CD4-positive, alpha-beta T cell treated with Interleukin-17A for 4 hours (primary cell): Measurements from ENCODE around the gene PLEKHA7.

Experiments
- DNase-seq: peaks from one replicate; pipeline ENCODE4 v3.0.0-alpha.2; 2020; ENCODE audit warnings: mixed read lengths

PLEKHA7 gene

GRCh38 chr11:16764888-16765287 is 249.3 kb downstream of the PLEKHA7 start:
- no peak for DNase-seq

- DNase-seq = no peak
Measured at GRCh38 chr11:16763746-16764145, 250.5 kb downstream of the PLEKHA7 start.

GRCh38 chr11:16759857-16760508 is 254.2 kb downstream of the PLEKHA7 start:
- DNase-seq = no peak

- DNase-seq = no peak
Measured at GRCh38 chr11:16758382-16759024, 255.7 kb downstream of the PLEKHA7 start.

GRCh38 chr11:16750417-16750816 is 263.8 kb downstream of the PLEKHA7 start:
- no peak for DNase-seq

- DNase-seq = no peak
Measured at GRCh38 chr11:16749666-16750065, 264.5 kb downstream of the PLEKHA7 start.

- DNase-seq = no peak
Measured at GRCh38 chr11:16749092-16749491, 265.1 kb downstream of the PLEKHA7 start.

- DNase-seq = no peak
Measured at GRCh38 chr11:16745950-16746605, 268.1 kb downstream of the PLEKHA7 start.

GRCh38 chr11:16744128-16744725 is 270.0 kb downstream of the PLEKHA7 start:
- no peak for DNase-seq

GRCh38 chr11:16743478-16743877 is 270.7 kb downstream of the PLEKHA7 start:
- DNase-seq = no peak

GRCh38 chr11:16741473-16741872 is 272.7 kb downstream of the PLEKHA7 start:
- no peak for DNase-seq

GRCh38 chr11:16738947-16739815 is 275.0 kb downstream of the PLEKHA7 start:
- no peak for DNase-seq

GRCh38 chr11:16738193-16738946 is 275.8 kb downstream of the PLEKHA7 start, which contains the start of gene C11orf58:
TSS of gene C11orf58 (plus strand) at chr11:16738647. CDS start at chr11:16738779, 132 bp downstream.
- DNase-seq = peak; percentile 94

GRCh38 chr11:16737818-16738192 is 276.4 kb downstream of the PLEKHA7 start:
- no peak for DNase-seq
